Stimulated activated CD4-positive, alpha-beta T cell treated with anti-CD3 and anti-CD28 coated beads, TNF-alpha, amount 100 ng/mL, for 48 hours (primary cell): Measurements from ENCODE around the gene ALDH7A1.
"Not testable (repeated sequence)": the region's sequence is repeated elsewhere in the genome, so short reads cannot be mapped to it uniquely, and the experiment has no call there.

Experiments
- DNase-seq, 3 donors: peaks; one replicate each; pipeline ENCODE4 v3.0.0-alpha.2; 2020; ENCODE audit warnings: low read depth in 3 of 3

The ALDH7A1 gene

DNA sequence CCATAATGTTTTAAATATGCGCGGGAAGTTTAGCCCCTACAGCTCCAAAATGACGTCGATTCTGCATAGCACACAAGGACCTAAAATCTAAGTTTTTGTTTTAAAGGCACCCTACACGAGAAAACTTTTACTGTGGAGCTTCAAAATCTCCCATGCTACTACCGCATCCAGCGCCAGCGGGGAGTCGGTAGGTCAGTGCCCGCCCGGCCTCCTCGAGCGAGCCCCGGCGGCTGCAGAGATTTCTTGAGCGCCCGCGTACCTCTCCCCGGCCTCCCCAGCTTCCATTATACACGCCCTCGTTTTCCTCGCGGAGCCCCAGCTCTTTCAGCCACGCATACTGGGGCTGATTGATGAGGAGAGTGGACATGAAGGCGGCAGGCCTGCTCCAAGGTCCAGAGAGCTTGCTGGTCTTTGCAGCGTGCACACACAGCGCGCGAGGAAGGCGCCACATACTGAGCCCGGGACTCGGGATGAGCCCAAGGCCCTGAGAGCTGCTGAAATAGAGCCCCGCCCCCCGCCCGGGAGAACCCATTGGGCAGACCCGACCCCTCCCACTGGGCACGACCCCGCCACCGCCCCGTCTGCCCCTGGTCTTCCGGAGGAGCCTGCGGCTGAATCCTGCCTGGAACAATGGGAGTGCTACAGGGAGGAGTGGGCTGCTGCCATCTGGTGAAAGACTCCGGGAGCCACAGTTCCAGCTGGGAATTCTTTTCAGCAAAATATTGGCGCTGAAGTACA lies at the start of gene ALDH7A1:
Gene ALDH7A1, minus strand, starts transcription at position 472 of the 738 bp plus-strand sequence. Its CDS starts 21 bp downstream, at position 451.
- DNase-seq, result peak in 2 of 3 donors; percentile 16 to 59

DNA sequence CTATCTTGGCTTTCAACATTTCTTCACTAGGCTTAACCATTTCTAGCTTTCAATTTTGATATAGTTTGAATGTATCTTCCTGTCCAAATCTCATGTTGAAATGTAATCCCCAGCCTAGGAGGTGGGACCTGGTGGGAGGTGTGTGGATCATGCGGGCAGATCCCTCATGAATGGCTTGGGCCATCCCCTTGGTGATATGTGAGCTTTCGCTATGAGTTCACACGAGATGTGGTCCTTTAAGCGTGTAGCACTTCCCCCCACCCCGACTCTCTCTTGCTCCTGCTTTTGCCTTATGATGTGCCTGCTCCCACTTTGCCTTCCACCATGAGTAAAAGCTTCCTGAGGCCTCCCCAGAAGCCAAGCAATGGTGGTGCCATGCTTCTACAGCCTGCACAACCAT lies 46.4 kb upstream of the ALDH7A1 start:
- no peak for DNase-seq

DNA sequence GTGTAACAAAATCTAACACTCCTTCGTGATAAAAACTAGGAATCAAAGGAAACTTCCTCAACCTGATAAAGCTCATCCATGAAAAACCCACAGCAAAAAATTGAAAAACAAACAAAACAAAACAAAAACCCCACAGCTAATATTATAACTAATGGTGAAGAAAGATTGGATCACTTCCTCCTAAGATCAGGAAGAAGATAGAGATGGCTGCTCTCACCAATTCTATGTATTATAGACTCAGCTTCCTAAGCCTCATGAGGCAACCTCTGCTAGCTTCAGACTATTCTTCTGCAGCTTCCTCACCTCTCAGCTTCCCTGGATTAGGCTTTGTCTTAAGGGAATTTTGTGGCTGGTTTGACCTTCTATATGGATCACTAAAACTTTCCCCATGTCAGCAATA lies 45.8 kb upstream of the ALDH7A1 start:
- DNase-seq, result no peak

DNA sequence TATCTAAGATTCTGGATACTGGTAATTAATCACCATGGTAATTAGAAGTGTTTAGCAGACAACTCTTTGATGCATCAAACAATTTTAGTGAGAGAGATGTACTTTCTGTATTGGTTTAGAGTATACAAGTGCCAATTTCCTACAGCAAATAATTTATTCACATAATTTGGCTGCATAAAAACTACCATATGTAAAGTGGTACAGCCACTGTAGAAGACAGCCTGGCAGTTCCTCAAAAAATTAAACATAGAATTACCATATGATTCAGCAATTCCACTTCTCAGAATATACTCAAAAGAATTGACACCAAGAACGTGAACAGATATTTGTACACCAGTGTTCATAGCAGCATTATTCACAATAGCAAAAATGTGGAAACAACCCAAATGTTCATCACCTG lies 41.9 kb upstream of the ALDH7A1 start:
- DNase-seq, result no peak

DNA sequence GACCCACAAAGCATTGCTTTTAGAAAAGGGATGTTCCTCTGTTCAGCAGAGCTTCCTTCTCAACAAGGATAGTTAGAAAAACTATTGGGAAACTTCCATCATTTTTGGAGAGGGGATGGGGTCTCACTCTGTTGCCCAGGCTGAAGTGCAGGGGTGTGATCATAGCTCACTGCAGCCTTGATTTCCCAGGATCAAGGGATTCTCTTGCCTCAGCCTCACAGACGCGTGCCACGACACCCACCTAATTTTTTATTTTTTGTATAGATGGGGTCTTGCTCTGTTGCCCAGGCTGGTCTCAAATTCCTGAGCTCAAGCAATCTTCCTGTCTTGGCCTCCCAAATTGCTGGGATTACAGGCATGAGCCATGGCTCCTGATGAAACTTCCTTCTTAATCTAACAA lies 40.6 kb upstream of the ALDH7A1 start:
- no peak for DNase-seq

DNA sequence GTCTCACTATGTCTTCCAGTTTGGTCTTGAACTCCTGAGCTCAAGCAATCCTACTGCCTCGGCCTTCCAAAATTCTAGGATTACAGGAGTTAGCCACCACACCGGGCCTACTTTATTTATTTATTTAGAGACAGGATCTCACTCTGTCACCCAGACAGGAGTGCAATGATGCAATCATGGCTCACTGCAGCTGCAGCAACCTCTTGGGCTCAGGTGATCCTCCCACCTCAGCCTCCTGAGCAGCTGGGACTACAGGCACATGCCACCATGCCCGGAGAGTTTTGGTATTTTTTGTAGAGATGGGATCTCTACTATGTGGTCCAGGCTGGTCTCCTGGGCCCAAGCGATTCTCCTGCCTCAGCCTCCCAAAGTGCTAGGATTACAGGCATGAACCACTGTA lies 38.5 kb upstream of the ALDH7A1 start:
- DNase-seq, result no peak

DNA sequence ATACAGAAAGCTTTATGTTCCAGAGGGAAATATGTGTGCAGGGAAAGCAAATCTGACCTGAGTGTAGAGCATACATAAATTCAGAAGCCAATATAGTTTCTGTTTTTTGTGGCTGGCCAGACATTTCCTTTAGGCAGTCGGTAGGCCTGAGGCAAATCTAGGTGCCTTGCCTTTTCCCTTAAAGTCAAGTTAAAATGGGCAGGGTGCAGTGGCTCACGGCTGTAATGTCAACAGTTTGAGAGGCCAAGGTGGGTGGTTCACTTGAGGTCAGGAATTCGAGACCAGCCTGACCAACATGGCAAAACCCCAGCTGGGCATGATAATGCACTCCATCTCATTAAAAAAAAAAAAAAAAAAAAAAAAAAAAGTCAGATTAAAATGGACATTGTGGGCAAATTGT lies 36.9 kb upstream of the ALDH7A1 start:
- no peak for DNase-seq

DNA sequence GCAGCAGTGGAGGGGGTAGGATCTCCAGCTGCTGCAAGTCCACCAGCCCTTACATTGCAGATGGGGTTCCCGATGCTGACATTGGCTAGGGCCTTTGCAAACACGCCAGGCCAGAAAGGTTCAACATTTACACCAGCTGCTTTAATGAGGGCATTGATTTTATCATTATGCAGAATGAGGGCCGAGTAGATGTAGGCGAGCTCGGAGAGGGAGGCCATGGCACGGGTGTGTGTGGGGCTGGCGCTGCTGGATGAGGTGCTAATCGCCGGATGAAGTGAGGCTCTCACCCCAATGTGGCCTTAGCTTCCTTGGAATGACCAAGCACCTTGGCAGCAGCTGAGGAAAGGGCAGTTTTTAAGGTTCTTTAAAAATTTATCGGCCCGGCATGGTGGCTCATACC lies 33.1 kb upstream of the ALDH7A1 start:
- no peak for DNase-seq

DNA sequence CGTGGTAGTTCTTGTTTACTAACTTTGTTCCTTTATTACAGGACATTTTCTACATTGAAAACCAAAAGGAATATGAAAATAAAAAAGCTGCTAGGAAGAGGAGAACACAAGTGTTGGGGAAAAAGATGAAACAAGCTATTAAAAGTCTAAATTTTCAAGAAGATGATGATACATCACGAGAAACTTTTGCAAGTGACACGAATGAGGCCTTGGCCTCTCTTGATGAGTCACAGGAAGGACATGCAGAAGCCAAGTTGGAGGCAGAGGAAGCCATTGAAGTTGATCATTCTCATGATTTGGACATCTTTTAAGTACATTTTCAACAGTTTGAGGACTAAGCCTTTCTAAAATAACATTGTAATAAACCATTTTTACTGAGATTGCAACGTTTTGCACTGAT lies 29.5 kb upstream of the ALDH7A1 start:
- DNase-seq, result no peak

DNA sequence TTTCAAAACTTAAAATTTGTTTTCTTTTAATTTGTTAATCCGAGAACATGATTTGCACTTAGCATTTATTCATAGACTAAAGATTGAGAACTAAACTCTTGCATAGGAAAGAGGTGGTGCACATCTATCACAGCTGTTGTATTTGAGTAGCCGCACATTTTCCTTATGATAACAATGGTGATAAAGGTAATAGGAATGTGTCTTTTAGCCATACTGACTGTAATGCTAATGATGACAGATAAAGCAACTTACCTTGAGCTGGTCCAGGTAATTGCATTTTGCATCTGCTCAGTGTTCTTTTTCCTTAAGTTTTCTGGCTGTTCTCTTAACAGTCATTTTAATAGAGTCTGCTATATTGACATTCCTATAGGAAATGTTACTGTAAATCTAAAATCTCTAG lies 24.8 kb upstream of the ALDH7A1 start:
- no peak for DNase-seq

DNA sequence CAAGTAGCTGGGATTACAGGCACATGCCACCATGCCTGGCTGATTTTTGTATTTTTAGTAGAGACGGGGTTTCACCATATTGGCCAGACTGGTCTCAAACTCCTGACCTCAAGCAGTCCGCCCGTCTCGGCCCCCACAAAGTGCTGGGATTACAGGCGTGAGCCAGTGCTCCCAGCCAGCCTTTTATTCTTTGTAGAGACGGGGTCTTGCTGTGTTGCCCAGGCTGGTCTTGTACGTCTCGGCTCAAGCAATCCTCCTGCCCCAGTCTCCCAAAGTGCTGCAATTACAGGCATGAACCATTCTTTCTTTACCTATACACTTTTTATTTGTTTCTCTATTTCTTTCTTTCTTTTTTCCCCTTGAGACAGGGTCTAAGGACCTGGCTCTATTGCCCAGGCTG lies 22.6 kb upstream of the ALDH7A1 start:
- not testable (repeated sequence) for DNase-seq

DNA sequence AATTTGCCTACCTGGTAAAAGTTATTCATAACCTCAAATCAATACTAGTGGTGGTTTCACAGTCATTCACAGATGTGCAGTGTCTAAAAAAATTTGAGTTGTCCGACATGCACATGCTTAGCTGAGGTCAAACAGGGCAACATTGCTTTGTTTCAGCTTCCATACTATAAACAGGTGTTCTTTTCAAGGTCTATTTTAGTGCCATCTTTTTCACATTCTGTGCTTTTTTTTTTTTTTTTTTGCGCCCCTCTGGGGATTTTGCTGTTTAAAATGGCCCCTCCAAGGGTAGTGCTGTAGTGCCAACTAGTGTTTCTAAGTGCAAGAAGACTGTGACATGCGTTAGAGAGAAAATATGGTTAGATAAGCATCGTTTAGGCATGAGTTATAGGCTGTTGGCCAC lies 20.3 kb upstream of the ALDH7A1 start:
- no peak for DNase-seq

DNA sequence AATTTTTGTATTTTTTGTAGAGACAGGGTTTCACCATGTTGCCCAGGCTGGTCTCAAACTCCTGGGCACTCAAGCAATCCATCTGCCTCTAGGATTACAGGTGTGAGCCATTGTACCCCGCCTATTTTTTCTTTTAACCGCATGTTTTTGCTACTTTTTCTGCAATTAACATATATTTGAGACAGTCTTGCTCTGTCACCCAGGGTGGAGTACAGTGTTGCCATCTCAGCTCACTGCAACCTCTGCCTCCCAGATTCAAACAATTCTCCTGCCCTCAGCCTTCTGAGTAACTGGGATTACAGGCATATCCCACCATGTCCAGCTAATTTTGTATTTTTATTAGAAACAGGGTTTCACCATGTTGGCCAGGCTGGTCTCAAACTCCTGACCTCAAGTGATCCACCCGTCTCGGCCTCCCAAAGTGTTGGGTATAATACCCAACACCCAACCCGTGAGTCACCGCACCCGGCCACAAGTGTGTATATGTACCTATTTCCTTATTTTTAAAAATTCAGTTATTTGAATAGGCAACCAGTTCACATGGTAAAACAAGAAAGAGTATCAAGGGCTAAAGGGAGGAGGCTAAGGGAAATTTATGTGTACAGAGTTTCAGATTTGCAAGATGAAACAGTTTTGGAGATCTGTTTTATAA lies 19.0 kb upstream of the ALDH7A1 start:
- DNase-seq, result no peak

DNA sequence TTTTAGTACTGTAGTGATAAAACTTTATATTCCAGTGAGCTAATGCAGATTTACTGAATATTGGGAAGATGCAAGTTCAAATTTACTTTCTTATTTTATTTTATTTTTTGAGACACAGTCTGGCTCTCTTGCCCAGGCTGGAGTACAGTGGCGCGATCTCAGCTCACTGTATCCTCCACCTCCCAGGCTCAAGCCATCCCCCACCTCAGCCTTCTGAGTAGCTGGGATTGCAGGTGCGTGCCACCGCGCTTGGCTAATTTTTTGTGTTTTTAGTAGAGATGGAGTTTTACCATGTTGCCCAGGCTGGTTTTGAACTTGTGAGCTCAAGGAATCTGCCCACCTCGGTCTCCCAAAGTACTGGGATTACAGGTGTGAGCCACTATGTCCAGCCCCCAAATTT lies 15.6 kb upstream of the ALDH7A1 start:
- no peak for DNase-seq

DNA sequence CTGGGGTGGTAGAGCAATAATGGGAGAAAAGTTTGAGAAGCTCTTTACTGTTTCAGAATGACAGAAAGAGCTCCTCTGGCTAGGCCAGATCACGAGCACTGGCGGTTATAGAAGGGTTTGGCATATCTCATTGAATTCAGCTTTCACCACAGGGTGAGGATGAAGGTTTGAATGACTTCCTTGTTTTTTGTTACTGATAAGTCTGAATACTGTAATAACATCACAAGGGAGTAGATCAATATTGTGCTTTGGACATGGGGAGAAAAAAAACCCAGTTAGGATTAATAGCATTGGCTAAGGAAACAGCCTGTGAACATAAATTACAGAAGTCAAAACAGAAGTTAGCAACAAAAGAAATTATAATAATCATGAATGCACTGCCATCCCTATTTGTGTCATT lies 15.1 kb upstream of the ALDH7A1 start:
- no peak for DNase-seq

DNA sequence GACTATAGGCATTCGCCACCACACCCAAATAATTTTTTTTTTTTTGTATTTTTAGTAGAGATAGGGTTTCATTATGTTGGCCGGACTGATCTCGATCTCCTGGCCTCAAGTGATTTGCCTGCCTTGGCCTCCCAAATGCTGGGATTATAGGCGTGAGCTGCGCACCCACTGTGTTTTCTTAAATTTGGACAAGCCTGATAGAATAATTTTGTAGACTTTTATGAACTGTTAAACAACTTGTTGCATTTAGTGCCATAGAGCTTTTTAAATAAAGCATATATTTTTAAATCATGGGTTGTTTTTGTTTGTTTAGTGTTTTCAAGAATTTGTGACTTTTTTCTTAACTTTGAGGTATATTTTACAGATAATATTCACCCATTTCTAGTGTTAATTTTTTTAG lies 10.5 kb upstream of the ALDH7A1 start:
- no peak for DNase-seq

DNA sequence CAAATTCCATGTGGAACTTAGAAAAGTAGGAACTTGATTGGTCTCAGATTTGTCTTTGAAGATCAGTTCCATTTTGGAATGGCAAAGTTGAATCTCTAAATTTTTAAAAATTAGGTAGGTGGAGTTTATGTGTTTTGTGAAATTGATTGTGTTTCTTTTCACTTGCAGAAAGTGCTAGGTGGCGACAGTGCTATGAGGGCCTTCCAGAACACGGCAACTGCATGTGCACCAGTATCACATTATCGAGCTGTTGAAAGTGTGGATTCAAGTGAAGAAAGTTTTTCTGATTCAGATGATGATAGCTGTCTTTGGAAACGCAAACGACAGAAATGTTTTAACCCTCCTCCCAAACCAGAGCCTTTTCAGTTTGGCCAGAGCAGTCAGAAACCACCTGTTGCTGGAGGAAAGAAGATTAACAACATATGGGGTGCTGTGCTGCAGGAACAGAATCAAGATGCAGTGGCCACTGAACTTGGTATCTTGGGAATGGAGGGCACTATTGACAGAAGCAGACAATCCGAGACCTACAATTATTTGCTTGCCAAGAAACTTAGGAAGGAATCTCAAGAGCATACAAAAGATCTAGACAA lies 8.5 kb upstream of the ALDH7A1 start:
- no peak for DNase-seq

DNA sequence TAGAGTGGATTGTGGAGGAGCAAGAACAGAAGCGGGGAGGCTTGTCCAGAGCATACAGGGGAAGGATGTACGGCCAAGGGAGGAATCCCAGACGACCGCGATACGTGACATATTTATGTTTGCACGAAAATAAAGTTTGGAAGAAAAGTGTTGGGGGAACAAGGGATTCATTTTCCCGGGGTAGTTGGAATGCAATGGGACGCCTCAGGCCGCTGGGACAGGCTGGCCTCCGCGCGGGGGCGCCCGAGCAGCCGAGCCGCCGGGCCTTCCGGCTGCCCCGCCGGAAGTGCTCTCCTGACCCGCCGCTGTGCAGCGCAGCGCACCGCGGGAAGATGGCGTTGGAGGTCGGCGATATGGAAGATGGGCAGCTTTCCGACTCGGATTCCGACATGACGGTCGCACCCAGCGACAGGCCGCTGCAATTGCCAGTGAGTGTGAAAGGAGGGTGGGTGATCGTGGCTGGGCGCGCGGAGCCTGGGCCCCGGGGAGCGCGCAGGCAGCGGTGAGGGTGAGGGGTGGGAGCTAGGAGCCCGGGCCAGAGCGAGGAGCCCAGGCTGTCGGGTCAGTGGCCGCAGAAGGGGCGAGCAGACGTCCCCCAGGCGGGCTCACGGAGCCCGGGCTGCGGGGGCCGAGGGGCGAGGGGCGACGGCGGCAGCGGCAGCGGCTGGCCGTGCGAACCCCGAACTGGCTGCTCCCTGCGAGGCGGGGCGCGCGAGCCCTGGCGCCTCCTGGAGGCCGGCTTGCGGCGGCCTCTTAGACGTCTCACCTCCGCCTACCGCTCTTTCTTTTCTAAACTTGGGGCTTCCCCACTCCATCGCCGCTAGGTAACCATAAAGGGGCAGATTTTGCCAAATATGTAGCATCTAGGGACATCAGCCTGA lies 5.9 kb upstream of the ALDH7A1 start, which contains the start of gene PHAX:
Gene PHAX, plus strand, starts transcription at position 317 of the 881 bp plus-strand sequence. Its CDS starts 16 bp downstream, at position 333.
- DNase-seq, result peak; percentile 41 to 70 (median 52)

DNA sequence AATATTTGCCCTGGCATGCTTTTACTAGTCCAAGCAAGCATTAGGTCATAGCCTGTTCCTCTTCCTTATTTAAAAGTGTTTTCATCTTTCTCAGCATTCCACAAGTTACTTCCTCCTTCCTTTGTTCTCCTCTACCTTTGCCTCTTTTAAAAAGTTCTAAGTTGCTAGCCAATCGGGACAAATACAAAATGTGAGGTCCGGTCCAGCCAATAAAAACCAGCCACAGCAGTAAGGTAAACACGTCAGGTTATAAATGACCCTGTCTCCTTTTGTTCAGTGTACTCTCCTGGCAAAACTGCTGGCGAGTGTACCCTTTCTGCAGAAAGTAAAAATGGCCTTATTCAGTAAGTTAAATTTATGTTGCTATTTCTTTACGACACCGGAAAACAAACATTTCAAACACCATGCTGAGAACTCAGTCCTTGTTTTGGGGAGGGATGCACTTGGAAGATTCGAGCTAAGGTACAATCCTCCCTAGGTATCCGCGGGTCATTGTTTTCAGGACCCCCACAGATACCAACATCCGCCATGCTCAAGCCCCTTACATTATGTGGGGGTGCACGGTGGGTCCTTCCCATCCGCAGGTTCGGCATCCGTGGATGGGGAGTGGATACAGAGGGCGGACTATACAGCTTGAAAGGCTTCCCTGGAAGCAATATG lies 5.1 kb upstream of the ALDH7A1 start:
- not testable (repeated sequence) for DNase-seq

DNA sequence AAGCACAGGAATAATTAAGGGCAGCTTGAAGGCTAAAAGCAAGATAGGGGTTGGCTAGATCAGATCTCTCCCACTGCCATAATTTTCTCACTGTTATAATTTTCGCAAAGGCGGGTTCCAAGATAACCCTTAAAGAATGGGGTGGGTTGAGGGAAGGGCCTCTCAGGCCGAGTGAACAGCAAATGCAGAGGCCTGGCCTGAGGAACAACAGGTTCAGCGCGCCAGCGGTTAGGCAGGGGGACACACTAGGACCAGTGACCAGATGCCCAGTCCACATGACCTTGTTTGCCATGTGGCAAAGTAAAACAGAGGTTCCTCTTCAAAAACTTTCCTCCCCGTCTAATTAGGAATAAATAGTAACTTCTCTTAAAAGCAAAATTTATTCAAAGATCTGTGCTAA lies 4.5 kb upstream of the ALDH7A1 start:
- no peak for DNase-seq

DNA sequence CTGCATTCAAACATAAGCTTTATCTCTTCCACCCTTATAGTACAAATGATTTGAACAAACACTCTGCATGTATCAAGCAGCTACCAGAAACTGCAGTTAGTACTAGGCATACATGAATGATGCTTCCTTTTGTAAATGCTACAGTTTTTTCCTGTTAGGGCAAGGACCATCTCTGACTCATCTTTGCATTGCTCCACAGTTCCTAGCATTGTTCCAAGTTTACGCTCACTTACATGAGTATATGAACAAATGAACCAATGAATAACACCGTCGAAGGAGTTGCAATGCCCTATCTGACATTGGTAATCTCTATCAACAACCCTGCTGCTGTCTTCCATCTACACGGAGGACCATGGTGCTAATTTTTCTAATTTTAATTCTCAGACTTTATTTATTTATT lies 2.1 kb upstream of the ALDH7A1 start:
- DNase-seq, result no peak
